HepG2 (cell line): Measurements from ENCODE around the gene ATP8A1. TPM values are rescaled to one million over a fixed set of nuclear protein-coding genes. Genes with fewer than 3 reads are reported as not detected.

Source experiments
- ATAC-seq: fragments of 200-7000 bp; cut with Tn5 transposase; 3 replicates; pipeline ENCODE4 v1.9.1; 2020; ENCODE audit warnings: mild to moderate bottlenecking, moderate library complexity
- BruUV-seq: library from RNA; stranded (reverse); fragments of 400-500 nt; replicated peaks from 2 replicates; lab custom pipeline; 2021; lab: Mats Ljungman, UMichigan
- CTCF ChIA-PET: fragments of 300-600 bp; formaldehyde crosslinking; extraction: SDS; loops from one replicate; lab custom pipeline; 2021; ENCODE audit warnings: low total read pairs, inconsistent platforms, low intra/inter-chr PET ratio; lab: Yijun Ruan, JAX
- POLR2A ChIA-PET: fragments of 350-600 bp; sonication (Branson Sonifier 250); formaldehyde crosslinking; loops from one replicate; lab custom pipeline; 2020; ENCODE audit warnings: antibody characterized with exemption, inconsistent platforms; lab: Yijun Ruan, JAX
- DNase-seq: peaks from one replicate; pipeline ENCODE4 v3.0.0-alpha.2; 2015; ENCODE audit warnings: low spot score
- FAIRE-seq: peaks from 3 replicates; lab custom pipeline; 2011; peaks lifted over from hg19 to GRCh38; lab: Jason Lieb, UNC
- H2AFZ ChIP-seq: one replicate; pipeline ENCODE4 v1.6.1; 2011; ENCODE audit warnings: low read length, inconsistent platforms
- H3K27ac ChIP-seq: fragments of 300-600 bp; 3 replicates; pipeline ENCODE4 v1.8.0; 2011; ENCODE audit warnings: mixed run types, mild to moderate bottlenecking, mixed read lengths, low read length, inconsistent platforms; ENCODE audit not compliant: insufficient read depth; ENCODE audit errors: extremely low read length
- H3K27me3 ChIP-seq, 2 experiments: fragments of 200-600 bp in 1 of 2; 2 replicates in 1 of 2; 3 replicates in 1 of 2; pipeline versions ENCODE4 v1.6.0 to v1.8.0; 2011; ENCODE audit warnings: low read length in 2 of 2, mild to moderate bottlenecking in 2 of 2, moderate library complexity in 2 of 2, inconsistent platforms in 1 of 2; ENCODE audit not compliant: insufficient read depth in 2 of 2, control insufficient read depth in 1 of 2
- H3K36me3 ChIP-seq, 2 experiments: fragments of 200-600 bp in 1 of 2; replicated peaks in 1 of 2; 2 replicates in 1 of 2; 3 replicates in 1 of 2; pipeline versions ENCODE4 v1.5.1 to v1.8.0; 2011; ENCODE audit warnings: low read length in 2 of 2, inconsistent platforms in 1 of 2; ENCODE audit not compliant: insufficient read depth in 2 of 2, control insufficient read depth in 1 of 2
- H3K4me1 ChIP-seq: 2 replicates; pipeline ENCODE4 v1.5.1; 2012; ENCODE audit warnings: low read length, inconsistent platforms; ENCODE audit not compliant: insufficient read depth
- H3K4me2 ChIP-seq: 2 replicates; pipeline ENCODE4 v1.6.0; 2011; ENCODE audit warnings: low read depth, low read length, inconsistent platforms
- H3K4me3 ChIP-seq, 3 experiments: fragments of 200-600 bp in 1 of 3; sonication (generic), shearing (Covaris generic) in 1 of 3; replicated peaks in 1 of 3; 2 replicates each; pipeline ENCODE4 v1.5.1; 2011 to 2016; ENCODE audit warnings: low read length in 3 of 3, inconsistent platforms in 2 of 3, low read depth in 2 of 3, mild to moderate bottlenecking in 2 of 3, control low read depth in 1 of 3, mixed read lengths in 1 of 3; ENCODE audit not compliant: insufficient read depth in 1 of 3
- H3K79me2 ChIP-seq: one replicate; pipeline ENCODE4 v1.6.1; 2011; ENCODE audit warnings: low read length, inconsistent platforms; ENCODE audit not compliant: insufficient read depth
- H3K9ac ChIP-seq: 2 replicates; pipeline ENCODE4 v1.6.0; 2011; ENCODE audit warnings: mild to moderate bottlenecking, low read depth, low read length, inconsistent platforms; ENCODE audit not compliant: insufficient read depth
- H3K9me3 ChIP-seq: 2 replicates; pipeline ENCODE4 v1.5.1; 2012; ENCODE audit warnings: mild to moderate bottlenecking, low read length
- H4K20me1 ChIP-seq: 2 replicates; pipeline ENCODE4 v1.6.0; 2011; ENCODE audit warnings: inconsistent platforms, mild to moderate bottlenecking, low read length, moderate library complexity; ENCODE audit not compliant: insufficient read depth
- NRL ChIP-seq: sonication (generic); formaldehyde crosslinking; IDR thresholded peaks from 2 replicates; pipeline ENCODE4 v1.5.0; 2020; ENCODE audit warnings: missing genetic modification reagents, mild to moderate bottlenecking, moderate library complexity, borderline replicate concordance
- PRPF4 ChIP-seq: fragments of 200-400 bp; formaldehyde crosslinking; IDR thresholded peaks from 2 replicates; pipeline ENCODE4 v1.6.1; 2016; ENCODE audit warnings: low read length, low read depth; ENCODE audit not compliant: poor library complexity, severe bottlenecking
- RXRA ChIP-seq: sonication (generic); formaldehyde crosslinking; IDR thresholded peaks from 2 replicates; pipeline ENCODE4 v1.5.1; 2020; ENCODE audit warnings: missing genetic modification reagents
- U2AF1 ChIP-seq: fragments of 200-400 bp; formaldehyde crosslinking; optimal IDR thresholded peaks from 2 replicates; pipeline ENCODE3; 2017; ENCODE audit warnings: mild to moderate bottlenecking, low read depth, low read length
- ZNF446 ChIP-seq: sonication (generic); formaldehyde crosslinking; IDR thresholded peaks from 2 replicates; pipeline ENCODE4 v1.5.0; 2020; ENCODE audit warnings: mild to moderate bottlenecking, missing genetic modification reagents
- ZNF598 ChIP-seq: sonication (generic); formaldehyde crosslinking; IDR thresholded peaks from 2 replicates; pipeline ENCODE4 v1.5.1; 2020; ENCODE audit warnings: mild to moderate bottlenecking, missing genetic modification reagents, borderline replicate concordance
- ZNF878 ChIP-seq: sonication (generic); formaldehyde crosslinking; IDR thresholded peaks from 2 replicates; pipeline ENCODE4 v1.8.1; 2023; ENCODE audit warnings: mild to moderate bottlenecking, missing genetic modification reagents, moderate library complexity
- WGBS: methylation state at CpG from one replicate; pipeline ENCODE4 v1.1.6; 2017; ENCODE audit warnings: low lambda C conversion rate; 5-methylcytosine and 5-hydroxymethylcytosine counted together
- in situ Hi-C: cut with HindIII; loops from 2 replicates; pipeline ENCODE4 v1.10.0; 2017; ENCODE audit warnings: low pct_unique_long_range_greater_than_20kb; ENCODE audit not compliant: extremely low pct_ligation_motif_present
- intact Hi-C: fragments of 100-400 bp; cut with micrococcal nuclease; formaldehyde crosslinking; loops from one replicate; pipeline ENCODE4 v1.10.0; 2022; ENCODE audit not compliant: unreplicated experiment
- polyA plus RNA-seq, 8 experiments: library from polyadenylated mRNA; depleted of rRNA in 3 of 8; stranded (reverse) in 7 of 8; unstranded in 1 of 8; fragments of >200 nt; fragmentation: Illumina TruSeq in 4 of 8; extraction: Trizol in 4 of 8; gene quantifications; 2 replicates each; pipeline versions ENCODE4 v1.2.1 to v1.2.3, GENCODE V29; 2011 to 2016; ENCODE audit warnings: low read depth in 4 of 8, missing spikeins in 1 of 8, mixed read lengths in 1 of 8; ENCODE audit not compliant: insufficient read depth in 1 of 8
- total RNA-seq, 5 experiments: library from RNA; depleted of rRNA; stranded (reverse); fragments of >200 nt; fragmentation: Illumina TruSeq; extraction: Trizol; gene quantifications; 2 replicates each; pipeline ENCODE4 v1.2.3, GENCODE V29; 2016; ENCODE audit warnings: low read depth in 1 of 5
- TF ChIP-seq, protein P1 (sequence below), 2 experiments: fragments of 450-650 bp in 1 of 2; sonication (generic) in 1 of 2; formaldehyde crosslinking; IDR thresholded peaks; 2 replicates each; pipeline versions ENCODE4 v1.5.0 to v1.8.0; 2020 to 2022; ENCODE audit warnings: mild to moderate bottlenecking in 1 of 2, missing genetic modification reagents in 1 of 2
- TF ChIP-seq, protein P2 (sequence below): sonication (generic); formaldehyde crosslinking; IDR thresholded peaks from 2 replicates; pipeline ENCODE4 v1.9.0; 2022; ENCODE audit warnings: low read depth, missing genetic modification reagents
- TF ChIP-seq, protein P3 (sequence below): sonication (generic); formaldehyde crosslinking; IDR thresholded peaks from 2 replicates; pipeline ENCODE4 v1.4.0; 2020; ENCODE audit warnings: low read depth, mild to moderate bottlenecking, missing genetic modification reagents

ATP8A1 gene
- total and polyA plus RNA-seq, 2 of the 13 experiments (the other 11 are each of a cell fraction or from before 2014, with no cell fraction given), result 1.7 to 6.2 TPM

DNA sequence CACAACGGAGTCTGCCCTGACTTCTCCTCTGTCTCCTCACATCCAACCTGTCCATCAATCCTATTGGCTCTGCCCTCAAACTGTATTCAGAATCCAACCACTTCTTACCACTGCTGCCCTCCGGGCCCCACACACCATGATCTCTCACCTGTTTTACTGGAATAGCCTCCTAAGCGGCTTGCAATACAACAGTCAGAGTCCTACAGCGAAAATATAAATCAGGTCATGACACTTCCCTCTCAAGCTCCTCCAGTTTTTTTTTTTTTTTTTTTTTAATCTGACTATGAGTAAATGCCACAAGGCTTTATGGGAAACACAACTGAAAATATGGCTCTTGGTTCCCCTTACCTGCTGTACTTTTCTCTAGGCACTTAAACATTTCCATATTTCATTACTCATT lies 216.8 kb downstream of the ATP8A1 start:
- H3K4me2 ChIP-seq, result no peak overlapping the region
- DNase-seq (no peak), FAIRE-seq (no peak), ATAC-seq (no peak)
- no peaks in the 10 kb centered on the region for H3K27me3 ChIP-seq
- intact Hi-C loops, result no loop called here
- no peak overlapping the region for H3K9ac ChIP-seq
- H3K79me2 ChIP-seq, result no peaks in the 10 kb centered on the region
- H3K9me3 ChIP-seq, result no peaks in the 10 kb centered on the region
- BruUV-seq, result no TSS peak
- H3K4me3 ChIP-seq, result no peak overlapping the region
- H4K20me1 ChIP-seq, result no peaks in the 10 kb centered on the region
- ChIA-PET CTCF (no interaction called here), POLR2A (no interaction called here)
- 84% methylated on average over 4 of the region's 4 CpGs for WGBS
- no peak overlapping the region for H3K27ac ChIP-seq
- in situ Hi-C loops, result no loop called here
- no peaks in the 10 kb centered on the region for H3K4me1 ChIP-seq
- no peak overlapping the region for H2AFZ ChIP-seq
- H3K36me3 ChIP-seq, result no peaks in the 10 kb centered on the region
- TF ChIP-seq, protein P1, sequence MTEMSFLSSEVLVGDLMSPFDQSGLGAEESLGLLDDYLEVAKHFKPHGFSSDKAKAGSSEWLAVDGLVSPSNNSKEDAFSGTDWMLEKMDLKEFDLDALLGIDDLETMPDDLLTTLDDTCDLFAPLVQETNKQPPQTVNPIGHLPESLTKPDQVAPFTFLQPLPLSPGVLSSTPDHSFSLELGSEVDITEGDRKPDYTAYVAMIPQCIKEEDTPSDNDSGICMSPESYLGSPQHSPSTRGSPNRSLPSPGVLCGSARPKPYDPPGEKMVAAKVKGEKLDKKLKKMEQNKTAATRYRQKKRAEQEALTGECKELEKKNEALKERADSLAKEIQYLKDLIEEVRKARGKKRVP (CRISPR knock-in tag; IDR thresholded peaks at IDR 0.05), result no peak
- TF ChIP-seq ZNF598 (CRISPR knock-in tag) (no peak), ZNF446 (CRISPR knock-in tag) (no peak), RXRA (CRISPR knock-in tag) (no peak), NRL (no peak), ZNF878 (CRISPR knock-in tag) (no peak), PRPF4 (no peak), U2AF1 (no peak)
- TF ChIP-seq, protein P2, sequence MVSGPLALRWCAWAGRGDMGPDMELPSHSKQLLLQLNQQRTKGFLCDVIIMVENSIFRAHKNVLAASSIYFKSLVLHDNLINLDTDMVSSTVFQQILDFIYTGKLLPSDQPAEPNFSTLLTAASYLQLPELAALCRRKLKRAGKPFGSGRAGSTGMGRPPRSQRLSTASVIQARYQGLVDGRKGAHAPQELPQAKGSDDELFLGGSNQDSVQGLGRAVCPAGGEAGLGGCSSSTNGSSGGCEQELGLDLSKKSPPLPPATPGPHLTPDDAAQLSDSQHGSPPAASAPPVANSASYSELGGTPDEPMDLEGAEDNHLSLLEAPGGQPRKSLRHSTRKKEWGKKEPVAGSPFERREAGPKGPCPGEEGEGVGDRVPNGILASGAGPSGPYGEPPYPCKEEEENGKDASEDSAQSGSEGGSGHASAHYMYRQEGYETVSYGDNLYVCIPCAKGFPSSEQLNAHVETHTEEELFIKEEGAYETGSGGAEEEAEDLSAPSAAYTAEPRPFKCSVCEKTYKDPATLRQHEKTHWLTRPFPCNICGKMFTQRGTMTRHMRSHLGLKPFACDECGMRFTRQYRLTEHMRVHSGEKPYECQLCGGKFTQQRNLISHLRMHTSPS, result no peak
- TF ChIP-seq, protein P3, sequence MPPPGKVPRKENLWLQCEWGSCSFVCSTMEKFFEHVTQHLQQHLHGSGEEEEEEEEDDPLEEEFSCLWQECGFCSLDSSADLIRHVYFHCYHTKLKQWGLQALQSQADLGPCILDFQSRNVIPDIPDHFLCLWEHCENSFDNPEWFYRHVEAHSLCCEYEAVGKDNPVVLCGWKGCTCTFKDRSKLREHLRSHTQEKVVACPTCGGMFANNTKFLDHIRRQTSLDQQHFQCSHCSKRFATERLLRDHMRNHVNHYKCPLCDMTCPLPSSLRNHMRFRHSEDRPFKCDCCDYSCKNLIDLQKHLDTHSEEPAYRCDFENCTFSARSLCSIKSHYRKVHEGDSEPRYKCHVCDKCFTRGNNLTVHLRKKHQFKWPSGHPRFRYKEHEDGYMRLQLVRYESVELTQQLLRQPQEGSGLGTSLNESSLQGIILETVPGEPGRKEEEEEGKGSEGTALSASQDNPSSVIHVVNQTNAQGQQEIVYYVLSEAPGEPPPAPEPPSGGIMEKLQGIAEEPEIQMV (CRISPR knock-in tag), result no peak
